GM19043 (cell line): ENCODE results near the gene PLEKHS1.
"Not testable (repeated sequence)": the region's sequence is repeated elsewhere in the genome, so short reads cannot be mapped to it uniquely, and the experiment has no call there.

Source experiments
- ATAC-seq: cut with Tn5 transposase; IDR thresholded peaks from one replicate; pipeline ENCODE4 v1.9.1; 2021; ENCODE audit warnings: low read depth; ENCODE audit not compliant: unreplicated experiment

PLEKHS1 gene

GRCh38 chr10:113739577-113739976 is 11.9 kb upstream of the PLEKHS1 start:
- ATAC-seq = no peak

- no peak for ATAC-seq
Measured at GRCh38 chr10:113740850-113741249, 10.6 kb upstream of the PLEKHS1 start.

DNA sequence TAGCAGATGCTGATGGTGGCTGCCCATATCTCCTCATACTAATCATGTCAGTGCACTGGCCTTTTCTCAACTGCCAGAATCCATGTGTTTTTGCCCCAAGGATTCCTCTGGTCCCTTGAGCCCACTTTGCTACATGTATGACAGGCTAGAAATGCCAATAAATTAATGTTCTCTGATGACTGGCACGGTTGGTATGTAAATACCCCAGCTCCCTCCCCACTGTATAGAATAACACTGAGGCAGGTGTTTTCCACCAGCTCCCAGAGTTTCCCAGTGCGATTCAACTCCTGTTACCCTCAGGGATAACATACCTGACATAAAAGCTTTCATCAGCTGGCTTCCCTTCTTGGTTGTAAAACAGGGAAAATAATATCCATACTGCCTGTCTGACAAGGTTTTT is 9.0 kb upstream of the PLEKHS1 start:
- no peak for ATAC-seq

GRCh38 chr10:113743594-113743993 is 7.9 kb upstream of the PLEKHS1 start:
- no peak for ATAC-seq

DNA sequence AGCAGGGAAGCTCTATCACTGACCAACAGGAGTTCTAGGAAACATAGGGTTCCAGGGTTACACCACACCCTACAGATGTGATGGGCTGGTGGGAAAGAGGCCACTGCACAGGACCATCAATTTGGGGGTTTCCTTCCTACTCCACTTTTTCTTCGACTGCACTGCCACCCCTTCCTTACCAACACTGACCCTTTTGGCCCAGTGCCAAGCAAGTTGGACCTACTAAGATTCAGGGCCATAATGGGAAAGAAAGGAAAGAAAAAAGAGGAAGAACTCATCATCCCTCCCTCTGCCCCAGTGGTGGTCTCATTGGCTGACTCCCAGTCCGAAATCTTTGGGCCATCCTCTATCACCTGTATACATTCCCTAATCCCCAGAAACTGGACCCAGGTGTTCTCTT is 6.1 kb upstream of the PLEKHS1 start:
- ATAC-seq = no peak

DNA sequence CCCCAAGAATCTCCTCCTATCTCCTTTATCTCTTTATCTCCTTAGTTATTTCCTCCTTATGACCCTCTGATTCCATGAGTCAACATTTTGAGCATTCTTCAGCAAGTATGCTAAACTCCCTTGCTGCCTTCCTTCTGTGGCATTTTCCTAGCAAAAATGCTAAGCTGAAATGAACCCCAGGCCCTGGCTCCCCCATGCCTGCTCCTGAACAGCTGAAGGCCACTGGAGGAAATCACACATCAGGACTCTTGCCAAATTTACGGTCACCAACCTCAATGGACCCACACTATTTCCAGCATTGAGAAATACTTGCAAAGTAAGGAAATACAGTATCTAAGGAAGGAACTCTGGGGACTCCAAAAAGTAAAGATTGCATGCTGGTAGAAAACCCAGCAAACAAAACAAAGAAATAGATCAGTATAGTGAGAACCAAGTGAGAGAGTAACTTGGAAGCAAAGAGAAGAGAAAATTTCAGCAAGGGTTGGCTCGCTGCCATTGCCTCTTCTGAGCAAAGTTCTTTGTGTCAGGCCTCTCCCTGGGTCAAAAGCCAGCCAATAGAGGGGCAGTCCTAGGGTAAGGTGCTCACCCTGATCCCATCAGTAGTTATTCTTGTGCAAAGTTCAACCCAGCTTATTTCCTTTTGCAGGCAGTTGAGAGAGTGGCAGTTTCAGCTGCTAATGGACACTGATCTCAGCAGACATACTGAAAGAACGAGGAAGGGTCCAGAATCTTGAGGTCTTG is 5.1 kb upstream of the PLEKHS1 start:
- no peak for ATAC-seq

DNA sequence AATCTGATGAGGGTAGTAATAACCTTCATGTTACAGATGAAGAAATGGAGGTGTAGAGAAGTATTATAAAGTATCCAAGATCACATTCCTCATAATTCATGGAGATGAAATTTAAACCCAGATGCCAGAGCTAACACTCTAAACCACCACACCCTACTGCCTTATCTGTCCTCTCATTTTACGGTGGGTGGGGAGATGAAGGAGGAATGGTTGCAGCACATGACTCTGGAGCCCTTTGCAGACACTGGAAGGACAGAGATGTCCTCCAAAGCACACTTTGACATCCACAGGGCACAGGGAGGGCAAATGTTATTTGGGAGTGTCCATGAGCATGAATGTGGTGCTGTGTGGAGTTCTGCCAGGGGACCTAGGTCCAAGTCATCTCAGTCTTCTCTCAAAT is 1.1 kb downstream of the PLEKHS1 start:
- ATAC-seq = no peak

DNA sequence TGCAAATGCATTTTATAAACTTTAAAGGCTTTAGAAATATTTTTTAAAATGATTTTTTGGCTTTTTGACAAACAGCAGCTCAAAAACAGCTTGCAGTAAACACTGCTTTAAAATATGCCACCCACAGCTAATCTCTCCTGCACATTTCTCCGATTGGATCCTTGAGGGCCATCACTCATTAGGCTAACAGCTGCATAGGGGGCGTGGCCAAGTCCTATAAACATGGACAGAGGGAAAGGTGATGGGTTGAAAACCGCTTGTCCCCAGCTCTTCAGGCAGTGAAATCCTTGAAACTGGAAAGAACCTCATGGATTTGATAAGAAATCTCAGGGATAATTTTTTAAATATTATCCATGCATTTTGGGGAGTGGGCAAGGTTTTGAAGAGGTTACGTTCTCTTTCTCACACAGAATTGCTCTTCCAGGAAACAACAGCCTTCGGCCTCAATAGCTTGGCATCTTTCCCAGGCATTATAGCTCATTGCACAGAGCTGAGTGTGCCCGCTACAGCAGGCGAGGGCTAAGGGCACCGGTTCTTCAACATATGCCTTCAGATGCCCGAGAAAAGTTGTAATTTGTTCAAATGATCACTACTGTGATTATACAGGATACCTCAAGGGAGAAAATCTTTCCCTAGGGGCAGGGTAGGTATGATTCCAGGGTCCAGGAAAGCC is 1.7 kb downstream of the PLEKHS1 start:
- no peak for ATAC-seq

DNA sequence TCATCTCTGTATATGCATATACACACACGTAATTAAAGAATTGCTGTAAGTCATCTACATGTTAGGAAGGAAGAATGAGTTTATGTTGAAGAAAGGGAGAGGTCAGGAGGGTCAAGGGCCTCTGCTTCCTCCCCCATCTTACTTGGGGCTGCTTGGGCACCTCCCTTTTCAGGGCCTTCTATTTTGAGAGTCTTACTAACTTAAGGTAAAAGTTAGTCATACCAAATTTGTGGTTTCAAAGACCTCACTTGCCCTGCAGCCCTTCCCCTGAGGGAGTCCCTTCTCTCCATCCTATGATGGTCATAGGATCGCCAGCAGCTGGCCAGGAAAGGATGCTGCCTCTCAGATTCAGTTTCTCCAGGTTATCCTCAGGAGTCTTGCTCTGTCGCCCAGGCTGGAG is 2.6 kb downstream of the PLEKHS1 start:
- no peak for ATAC-seq

- no peak for ATAC-seq
Measured at GRCh38 chr10:113754768-113755167, 3.3 kb downstream of the PLEKHS1 start.

GRCh38 chr10:113756940-113757543 is 5.6 kb downstream of the PLEKHS1 start:
- no peak for ATAC-seq

GRCh38 chr10:113762083-113762482 is 10.6 kb downstream of the PLEKHS1 start:
- ATAC-seq = no peak

- no peak for ATAC-seq
Measured at GRCh38 chr10:113764582-113764981, 13.1 kb downstream of the PLEKHS1 start.

GRCh38 chr10:113765910-113766309 is 14.4 kb downstream of the PLEKHS1 start:
- ATAC-seq = no peak

GRCh38 chr10:113767222-113767621 is 15.7 kb downstream of the PLEKHS1 start:
- ATAC-seq = no peak

GRCh38 chr10:113770346-113770745 is 18.9 kb downstream of the PLEKHS1 start:
- ATAC-seq = no peak

DNA sequence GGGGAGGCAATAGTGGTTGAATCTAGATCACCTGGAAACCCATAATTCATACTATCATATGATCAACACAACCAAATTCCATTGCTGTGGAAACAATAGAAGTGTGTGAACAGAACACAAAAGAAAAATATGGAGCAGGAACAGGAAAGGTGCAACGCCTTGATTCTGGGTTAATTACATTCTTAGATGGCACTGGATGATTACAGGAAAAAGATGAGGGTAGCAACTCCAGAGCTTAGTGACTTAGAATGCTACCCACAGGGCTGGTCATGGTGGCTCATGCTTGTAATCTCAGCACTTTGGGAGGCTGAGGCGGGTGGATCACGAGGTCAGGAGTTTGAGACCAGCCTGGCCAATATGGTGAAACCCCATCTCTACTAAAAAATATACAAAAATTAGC is 19.6 kb downstream of the PLEKHS1 start:
- not testable (repeated sequence) for ATAC-seq

DNA sequence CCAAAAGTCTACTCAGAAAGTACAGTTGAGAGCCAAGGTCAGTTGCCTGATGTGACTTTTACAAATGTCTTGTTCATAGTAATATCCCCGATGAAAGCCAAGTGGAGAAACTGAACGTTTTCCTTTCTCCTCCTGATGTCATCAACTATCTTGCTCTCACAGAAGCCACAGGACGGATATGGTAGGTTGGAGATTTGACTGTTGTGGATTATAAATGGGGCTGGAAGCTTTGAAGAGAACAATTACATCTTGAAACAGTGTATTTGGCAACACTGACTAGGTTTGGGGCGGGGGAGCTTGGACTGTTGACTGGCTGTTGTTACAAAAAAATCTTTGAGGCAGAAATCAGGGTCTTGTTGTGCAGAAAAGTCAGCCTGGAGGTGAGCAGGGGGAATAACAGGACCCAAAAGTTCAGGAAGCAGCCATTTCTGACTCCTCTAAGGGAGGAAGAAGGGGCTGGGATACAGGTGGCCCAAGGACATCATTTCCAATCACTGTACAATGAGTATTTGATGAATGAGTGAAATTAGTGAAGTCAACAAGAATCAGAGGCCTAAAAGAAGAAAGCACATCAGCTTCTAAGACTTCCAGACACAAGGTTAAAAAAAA is 24.3 kb downstream of the PLEKHS1 start:
- no peak for ATAC-seq

DNA sequence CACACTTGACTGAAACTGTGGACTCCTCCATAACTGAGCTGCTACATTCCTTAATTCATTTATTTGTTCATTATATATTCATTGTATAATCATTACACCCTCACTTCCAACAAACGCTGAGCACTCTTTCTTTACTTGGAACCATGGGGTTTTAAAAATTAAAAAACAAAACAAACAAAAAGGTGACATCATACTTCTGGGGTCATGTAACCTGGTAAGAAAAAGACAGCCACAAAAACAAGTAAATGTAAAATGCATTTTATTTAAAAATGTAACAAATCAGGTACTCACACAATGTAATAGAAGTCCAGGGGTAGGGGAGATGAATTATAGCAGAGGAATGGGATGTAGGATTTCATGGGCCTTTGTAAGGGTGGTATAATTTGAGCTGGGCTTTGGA is 25.1 kb downstream of the PLEKHS1 start:
- ATAC-seq = no peak

DNA sequence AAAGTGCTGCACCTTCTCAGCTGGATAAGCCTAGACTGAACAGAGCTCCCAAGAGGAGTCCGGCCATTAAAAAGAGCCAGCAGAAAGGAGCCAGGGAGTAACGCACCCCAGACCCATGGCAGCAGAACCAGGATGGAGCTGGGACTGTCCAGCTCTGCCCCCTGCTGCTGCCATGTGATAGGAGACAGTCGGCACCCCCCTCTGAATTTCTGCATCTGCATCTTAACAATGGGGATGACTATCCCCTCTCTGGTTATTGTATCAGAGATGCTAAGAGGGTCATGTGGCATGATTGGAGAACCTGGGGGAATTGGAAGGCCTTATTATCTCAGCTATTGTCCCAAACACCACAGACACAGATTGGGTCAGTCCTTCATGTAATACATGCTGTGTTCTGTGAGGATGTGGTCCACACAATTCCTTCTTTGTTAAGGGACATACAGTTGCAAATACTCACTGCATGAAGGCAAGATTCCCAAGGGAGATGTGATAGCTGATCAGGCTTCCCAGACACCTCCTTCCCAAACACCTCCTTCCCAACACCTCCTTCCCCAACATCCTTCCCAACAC is 29.3 kb downstream of the PLEKHS1 start:
- ATAC-seq = no peak

- ATAC-seq = no peak
Measured at GRCh38 chr10:113782367-113782766, 30.9 kb downstream of the PLEKHS1 start.
